Activated effector memory CD4-positive, alpha-beta T cell treated with anti-CD3 and anti-CD28 coated beads, Interleukin-2, amount 50 U/mL, for 16 hours (primary cell): ENCODE results near the gene MYO7B.
A peak's percentile ranks its signal among the peaks of the same experiment; 100 is the strongest.
"Not testable (repeated sequence)": the region's sequence is repeated elsewhere in the genome, so short reads cannot be mapped to it uniquely, and the experiment has no call there.

Experiments
- DNase-seq: peaks from one replicate; pipeline ENCODE4 v3.0.0-alpha.2; 2020

Gene MYO7B

DNA sequence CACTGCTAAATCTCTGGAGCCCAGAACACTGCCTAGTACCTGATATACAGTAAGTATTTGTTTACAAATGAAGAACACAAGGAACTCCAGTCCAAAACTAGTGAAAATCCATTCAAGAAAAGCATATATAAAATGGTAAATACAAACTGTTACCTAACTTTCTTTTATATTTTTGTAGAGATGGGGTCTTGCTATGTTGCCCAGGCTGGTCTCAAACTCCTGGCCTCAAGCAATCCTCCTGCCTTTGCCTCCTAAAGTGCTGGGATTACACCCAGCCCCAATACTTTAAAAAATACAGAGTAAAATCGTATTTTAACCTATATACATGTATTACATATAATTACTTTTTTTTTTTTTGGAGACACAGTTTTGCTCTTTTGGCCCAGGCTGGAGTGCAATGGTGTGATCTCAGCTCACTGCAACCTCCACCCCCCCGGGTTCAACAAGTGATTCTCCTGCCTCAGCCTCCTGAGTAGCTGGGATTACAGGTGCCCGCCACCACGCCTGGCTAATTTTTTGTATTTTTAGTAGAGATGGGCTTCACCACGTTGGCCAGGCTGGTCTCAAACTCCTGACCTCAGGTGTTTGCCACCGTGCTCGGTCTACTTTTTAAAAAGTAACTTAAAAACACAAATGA lies 11.2 kb upstream of the MYO7B start:
- not testable (repeated sequence) for DNase-seq

DNA sequence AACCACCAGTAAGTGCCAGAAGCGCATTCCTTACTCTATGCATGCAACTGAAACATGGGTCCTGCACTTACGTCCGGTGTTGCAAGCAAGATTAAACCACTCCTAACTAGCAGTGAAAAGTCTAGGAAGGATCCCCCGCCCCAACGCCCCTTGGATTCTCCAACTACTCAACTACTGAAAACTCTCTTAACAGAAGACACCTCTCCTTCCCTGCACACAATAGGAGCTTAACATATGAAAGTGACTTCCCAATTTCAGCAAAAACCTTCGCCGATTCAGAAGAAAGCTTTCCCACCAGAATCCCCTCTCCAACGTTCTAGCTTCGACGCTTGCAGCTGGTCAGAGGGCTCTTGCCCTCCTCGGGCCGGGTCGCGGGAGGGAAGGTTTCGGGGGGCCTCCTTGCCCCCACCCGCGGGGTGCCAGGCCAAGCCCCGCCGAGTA lies 9.8 kb upstream of the MYO7B start:
- no peak for DNase-seq

DNA sequence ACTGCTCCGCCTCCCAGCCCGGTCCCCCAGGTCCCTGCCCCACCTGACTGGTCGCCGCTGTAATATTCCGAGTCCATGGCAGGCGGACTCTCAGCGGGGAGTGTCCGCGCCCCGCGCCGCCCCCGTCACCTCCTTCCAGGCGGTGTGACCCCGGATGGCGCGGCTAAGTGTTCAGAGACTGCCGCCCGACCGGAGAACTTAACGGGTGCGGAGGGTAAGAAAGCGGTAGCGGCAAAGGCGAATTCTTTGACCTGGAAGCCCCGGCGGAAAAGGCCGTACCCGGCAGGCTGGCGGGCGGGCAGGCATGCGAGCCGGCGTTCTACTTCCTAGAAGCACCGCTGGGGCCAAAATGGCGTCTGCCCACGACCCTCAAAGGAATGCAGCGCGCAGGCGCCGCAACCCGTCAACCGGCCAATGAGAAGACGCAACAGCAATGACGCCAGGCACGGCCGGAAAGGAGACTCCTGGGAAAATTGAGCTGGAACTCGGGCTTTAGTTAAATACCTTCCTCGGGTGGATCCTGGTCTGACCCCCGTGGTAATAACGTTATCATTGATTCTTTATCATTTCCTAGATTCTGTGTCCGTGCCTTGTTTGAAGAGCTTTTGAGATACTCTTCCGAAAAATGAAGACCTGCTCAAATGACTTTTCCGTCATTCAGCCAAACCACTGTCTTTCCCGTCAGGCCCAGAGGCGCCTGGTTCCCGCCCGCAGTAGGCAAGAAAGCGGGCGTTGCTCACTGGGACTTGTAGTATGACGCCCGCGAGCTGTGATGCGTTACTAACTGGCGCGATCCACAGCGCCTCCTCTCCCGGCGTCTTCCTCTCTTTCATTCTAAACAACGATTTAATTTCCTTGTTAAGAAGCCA lies 9.1 kb upstream of the MYO7B start, which contains the start of gene IWS1:
Gene IWS1 (minus strand): TSS at position 358 of the 869 bp plus-strand sequence. CDS start 281 bp downstream, at position 77.
- peak; percentile 97 for DNase-seq

DNA sequence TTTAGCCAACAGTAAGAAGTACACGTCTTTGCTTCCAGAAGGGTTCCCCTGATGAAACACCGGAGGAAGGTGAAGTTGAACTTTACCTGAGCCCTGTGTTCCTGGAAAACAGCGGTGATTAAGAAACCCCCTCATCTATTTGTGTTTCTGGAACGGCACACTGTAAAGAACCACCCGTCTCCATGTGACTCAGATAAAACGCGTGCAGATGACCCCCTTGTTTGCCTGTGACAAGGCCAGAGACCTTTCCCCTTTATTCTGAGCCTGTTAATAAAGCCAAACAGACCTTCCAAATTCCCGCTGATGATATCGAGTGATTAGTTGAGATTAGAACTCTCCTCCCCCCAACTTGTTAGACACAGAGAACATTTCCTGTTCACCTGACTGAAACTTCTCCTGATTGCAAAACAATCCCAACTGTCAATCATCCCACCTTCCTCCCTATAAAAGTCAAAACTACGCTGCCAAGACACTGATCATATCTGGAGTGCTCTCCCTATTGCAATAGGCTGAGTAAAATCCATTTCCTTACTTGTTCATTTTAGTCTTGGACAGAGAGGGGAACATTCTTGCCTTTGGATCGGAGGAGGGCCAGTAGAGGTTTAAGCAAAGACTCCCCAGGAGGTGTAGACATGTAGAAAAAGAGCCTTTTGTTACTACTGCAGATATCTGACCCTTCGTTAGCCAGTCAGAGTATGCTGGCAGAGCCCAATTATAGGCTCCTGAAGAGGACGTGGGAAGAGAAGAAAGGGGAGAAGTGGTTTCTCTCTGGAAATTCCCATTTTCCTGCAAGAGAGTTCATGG lies 8.3 kb upstream of the MYO7B start:
- DNase-seq = peak; percentile 66

GRCh38 chr2:127528487-127528886 lies 7.0 kb upstream of the MYO7B start:
- DNase-seq = no peak

DNA sequence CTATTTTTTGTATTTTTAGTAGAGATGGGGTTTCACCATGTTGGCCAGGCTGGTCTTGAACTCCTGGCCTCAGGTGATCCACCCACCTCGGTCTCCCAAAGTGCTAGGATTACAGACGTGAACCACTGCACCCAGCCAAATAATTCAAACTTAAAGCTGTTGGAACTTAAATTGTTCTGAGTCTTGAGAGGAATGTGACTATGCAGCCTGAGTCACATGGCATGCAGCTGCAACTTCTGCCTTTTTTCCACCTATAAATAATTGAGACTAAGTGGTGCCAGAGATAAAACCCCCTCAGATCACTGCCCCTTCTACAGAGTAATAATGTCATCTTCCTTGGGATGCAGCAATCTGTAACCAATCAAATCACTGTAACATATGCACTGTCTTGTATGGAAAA lies 6.1 kb upstream of the MYO7B start:
- DNase-seq = not testable (repeated sequence)

- DNase-seq = no peak
Observed at GRCh38 chr2:127530245-127531140, 5.0 kb upstream of the MYO7B start.

GRCh38 chr2:127531221-127531648 lies 4.2 kb upstream of the MYO7B start:
- DNase-seq = no peak

- DNase-seq = no peak
Observed at GRCh38 chr2:127532296-127532695, 3.2 kb upstream of the MYO7B start.

GRCh38 chr2:127535918-127536317 lies 435 bp downstream of the MYO7B start:
- no peak for DNase-seq

DNA sequence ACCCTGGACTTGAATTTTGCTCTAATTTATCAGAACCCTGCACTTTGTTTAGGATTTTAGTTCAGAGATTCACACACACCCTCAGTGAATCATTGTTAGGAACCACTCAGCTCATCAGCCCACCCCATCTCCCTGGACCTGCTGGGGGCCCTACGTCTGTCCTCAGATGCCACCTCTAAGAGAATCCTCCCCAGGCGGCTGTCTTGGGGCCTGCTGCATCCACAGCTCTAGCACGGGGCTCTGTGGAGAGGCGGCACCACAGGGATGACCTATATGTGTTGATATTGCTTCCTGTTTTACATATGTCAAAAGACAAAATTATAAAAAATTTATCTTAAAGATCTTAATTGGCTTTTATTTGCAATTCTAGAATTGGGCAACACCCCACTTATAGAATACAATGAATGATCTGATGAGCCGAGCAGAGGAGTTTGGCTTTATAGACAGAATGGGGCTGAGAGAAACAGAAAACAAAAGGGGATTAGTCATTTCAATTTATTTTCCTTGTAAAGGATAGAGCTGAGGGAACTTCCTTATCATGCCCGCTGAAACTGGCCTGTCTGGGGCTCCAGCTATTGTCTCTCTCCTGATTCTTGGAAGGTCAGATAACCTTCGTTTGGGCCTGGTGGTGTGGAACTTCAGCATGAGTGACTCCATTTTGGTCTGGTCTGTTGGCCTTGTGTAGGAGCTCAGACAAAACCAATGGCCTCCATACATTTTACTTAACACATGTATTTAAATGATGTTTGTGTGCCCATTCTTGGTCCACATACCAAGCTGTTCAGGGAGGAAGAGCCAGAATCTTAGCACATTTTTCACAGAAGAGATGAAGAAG lies 1.4 kb downstream of the MYO7B start:
- no peak for DNase-seq

DNA sequence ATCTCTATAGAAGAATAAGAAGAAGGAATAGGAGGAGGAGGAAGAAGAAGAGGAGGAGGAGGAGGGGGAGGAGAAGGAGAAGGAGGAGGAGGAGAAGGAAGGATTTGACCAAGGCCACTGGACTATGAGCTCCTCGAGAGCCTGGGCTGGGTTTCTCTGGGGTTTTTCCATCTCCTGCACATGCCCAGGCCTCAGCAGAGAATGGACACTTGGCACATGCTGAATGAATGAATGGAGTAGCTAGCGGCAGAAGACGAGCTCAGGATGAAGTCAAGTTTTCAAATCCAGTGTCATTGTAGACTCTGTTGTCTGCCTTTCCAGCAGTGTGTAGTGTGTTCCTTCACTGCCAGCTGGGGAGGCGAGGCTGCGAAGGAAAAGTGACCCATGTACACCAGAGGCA lies 2.2 kb downstream of the MYO7B start:
- no peak for DNase-seq

DNA sequence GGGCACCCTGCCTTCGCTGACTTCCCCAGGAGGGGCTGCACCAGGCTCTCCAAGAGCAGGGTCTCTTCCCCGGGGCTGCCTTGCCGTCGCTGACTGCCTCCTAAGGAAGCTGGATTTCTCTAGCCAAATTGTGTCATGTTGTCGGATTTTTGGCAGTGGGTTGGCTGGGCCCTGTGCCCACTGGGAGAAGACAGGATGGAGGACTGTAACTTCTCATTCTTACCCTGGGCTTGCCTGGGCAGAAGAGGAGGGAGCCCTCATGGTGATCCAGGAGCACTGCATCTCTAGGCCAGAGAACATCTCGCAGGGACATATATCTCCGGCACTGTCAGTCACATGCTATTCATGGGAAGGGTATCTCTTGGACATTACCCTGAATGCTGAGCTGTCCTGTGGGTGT lies 6.3 kb downstream of the MYO7B start:
- no peak for DNase-seq

DNA sequence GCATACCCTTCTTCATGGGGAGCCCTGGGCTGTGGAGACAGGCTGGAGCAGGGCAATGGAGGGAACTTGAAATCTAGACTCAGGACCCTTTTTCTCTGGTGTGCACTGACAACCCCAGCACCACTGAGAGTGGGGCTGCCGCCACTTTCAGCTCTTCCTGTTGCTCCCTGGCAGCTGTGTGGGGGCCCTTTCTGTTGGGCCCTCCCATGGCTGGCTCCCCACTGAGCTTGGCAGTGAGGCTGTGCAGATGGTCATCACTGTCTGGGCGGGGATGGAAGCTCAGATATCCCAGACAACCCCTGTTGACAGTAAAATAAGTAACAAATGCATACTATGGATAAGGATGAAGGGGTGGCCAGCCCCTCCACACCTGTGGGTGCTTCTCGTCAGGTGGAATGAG lies 6.7 kb downstream of the MYO7B start:
- no peak for DNase-seq

GRCh38 chr2:127543013-127543501 lies 7.6 kb downstream of the MYO7B start:
- DNase-seq = not testable (repeated sequence)

GRCh38 chr2:127545189-127545588 lies 9.7 kb downstream of the MYO7B start:
- DNase-seq = no peak

DNA sequence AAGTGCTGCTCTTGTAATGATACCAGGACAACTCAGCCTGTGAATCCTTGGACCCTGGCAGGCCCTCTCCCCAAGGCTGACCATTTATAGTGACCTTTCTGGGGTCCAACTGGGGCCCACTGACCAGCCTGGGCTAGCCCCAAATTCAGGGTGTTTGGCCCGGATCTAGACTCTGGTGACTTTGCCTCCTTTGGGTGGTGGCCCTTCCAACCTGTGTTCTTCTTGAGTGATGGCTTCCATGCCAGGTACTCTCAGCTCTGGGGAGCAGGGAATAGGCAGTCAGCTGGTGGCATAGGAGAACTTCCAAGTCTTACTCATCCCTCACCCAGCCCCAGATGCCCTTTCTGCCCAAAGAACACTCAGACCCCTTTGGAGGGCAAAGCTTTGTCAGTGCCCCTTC lies 10.3 kb downstream of the MYO7B start:
- no peak for DNase-seq

- no peak for DNase-seq
Observed at GRCh38 chr2:127546797-127547196, 11.3 kb downstream of the MYO7B start.

- peak; percentile 17 for DNase-seq
Observed at GRCh38 chr2:127551221-127551930, 15.9 kb downstream of the MYO7B start.

DNA sequence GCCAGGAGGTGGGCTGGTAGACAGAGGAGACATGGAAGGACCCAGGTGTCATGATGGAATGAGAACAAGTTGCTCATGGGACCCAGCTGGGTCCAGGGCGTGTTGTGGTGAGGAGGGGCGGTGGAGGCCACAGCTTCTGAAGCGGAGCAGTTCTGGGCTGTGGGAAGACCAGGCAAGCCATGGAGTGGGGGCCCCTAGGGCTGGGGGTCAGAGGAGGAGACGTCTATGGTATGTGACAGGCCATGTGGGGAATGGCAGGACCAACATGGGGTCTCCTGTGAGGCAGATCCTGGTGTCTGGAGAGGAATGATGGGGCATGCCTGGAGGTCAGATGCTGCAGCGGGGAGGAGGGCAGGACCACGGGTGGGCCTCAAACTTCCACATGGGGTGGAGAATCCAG lies 16.9 kb downstream of the MYO7B start:
- peak; percentile 28 for DNase-seq
